Smooth muscle cell (in vitro differentiated cells): ENCODE results near the gene RNF44. TPM values are rescaled to one million over a fixed set of nuclear protein-coding genes. Genes with fewer than 3 reads are reported as not detected.

ENCODE experiments used
- DNase-seq: peaks from one replicate; lab custom pipeline; 2025; ENCODE audit not compliant: unreplicated experiment; lab: John Stamatoyannopoulos, UW
- H2AFZ ChIP-seq: fragments of 200-600 bp; sonication (generic); 2 replicates; pipeline ENCODE4 v1.6.0; 2016; ENCODE audit warnings: antibody characterized with exemption, low read depth, mild to moderate bottlenecking
- H3F3A ChIP-seq: fragments of 200-600 bp; sonication (generic); 2 replicates; pipeline ENCODE4 v1.6.0; 2017; ENCODE audit warnings: antibody characterized with exemption, low read depth
- H3K27ac ChIP-seq: fragments of 200-600 bp; sonication (generic); 2 replicates; pipeline ENCODE4 v1.5.1; 2016; ENCODE audit warnings: low read depth, mild to moderate bottlenecking
- H3K27me3 ChIP-seq: fragments of 200-600 bp; sonication (generic); 2 replicates; pipeline ENCODE4 v1.6.1; 2016; ENCODE audit warnings: low read depth, mild to moderate bottlenecking
- H3K36me3 ChIP-seq: fragments of 200-600 bp; sonication (generic); 2 replicates; pipeline ENCODE4 v1.5.1; 2016; ENCODE audit warnings: low read depth
- H3K4me1 ChIP-seq: fragments of 200-600 bp; sonication (generic); 2 replicates; pipeline ENCODE4 v1.5.1; 2016; ENCODE audit warnings: low read depth
- H3K4me2 ChIP-seq: fragments of 200-600 bp; sonication (generic); 2 replicates; pipeline ENCODE4 v1.6.0; 2016; ENCODE audit warnings: mild to moderate bottlenecking
- H3K4me3 ChIP-seq: fragments of 200-600 bp; sonication (generic); 2 replicates; pipeline ENCODE4 v1.5.1; 2016; ENCODE audit warnings: mild to moderate bottlenecking
- H3K79me2 ChIP-seq: fragments of 200-600 bp; sonication (generic); 2 replicates; pipeline ENCODE4 v1.6.0; 2016; ENCODE audit warnings: low read depth, mild to moderate bottlenecking
- H3K9ac ChIP-seq: fragments of 200-600 bp; sonication (generic); 2 replicates; pipeline ENCODE4 v1.6.0; 2016; ENCODE audit warnings: low read depth
- H3K9me3 ChIP-seq: fragments of 200-600 bp; sonication (generic); replicated peaks from 2 replicates; pipeline ENCODE4 v1.5.1; 2016; ENCODE audit warnings: low read depth
- H4K20me1 ChIP-seq: fragments of 200-600 bp; sonication (generic); 2 replicates; pipeline ENCODE4 v1.6.0; 2016; ENCODE audit warnings: low read depth
- WGBS: methylation state at CpG from one replicate; pipeline ENCODE4 v1.1.7; 2016; ENCODE audit warnings: low lambda C conversion rate; 5-methylcytosine and 5-hydroxymethylcytosine counted together
- polyA plus RNA-seq: library from polyadenylated mRNA; unstranded; fragments of >200 nt; fragmentation: Nextera tagmentation; extraction: Ambion mirVana; gene quantifications from 2 replicates; pipeline ENCODE4 v1.2.1, GENCODE V29; 2016
- total RNA-seq: library from RNA; depleted of rRNA; stranded (reverse); fragments of >200 nt; gene quantifications from 2 replicates; pipeline ENCODE4 v1.2.3, GENCODE V29; 2014
- TF ChIP-seq, protein P1 (sequence below): fragments of 200-600 bp; sonication (generic); IDR thresholded peaks from 2 replicates; pipeline ENCODE4 v1.5.1; 2017; ENCODE audit warnings: borderline replicate concordance, mild to moderate bottlenecking, antibody characterized with exemption; ENCODE audit not compliant: insufficient read depth, poor library complexity, severe bottlenecking

Gene RNF44
- total and polyA plus RNA-seq, 2 experiments from 2014 or later = 5.7 to 6.8 TPM

DNA sequence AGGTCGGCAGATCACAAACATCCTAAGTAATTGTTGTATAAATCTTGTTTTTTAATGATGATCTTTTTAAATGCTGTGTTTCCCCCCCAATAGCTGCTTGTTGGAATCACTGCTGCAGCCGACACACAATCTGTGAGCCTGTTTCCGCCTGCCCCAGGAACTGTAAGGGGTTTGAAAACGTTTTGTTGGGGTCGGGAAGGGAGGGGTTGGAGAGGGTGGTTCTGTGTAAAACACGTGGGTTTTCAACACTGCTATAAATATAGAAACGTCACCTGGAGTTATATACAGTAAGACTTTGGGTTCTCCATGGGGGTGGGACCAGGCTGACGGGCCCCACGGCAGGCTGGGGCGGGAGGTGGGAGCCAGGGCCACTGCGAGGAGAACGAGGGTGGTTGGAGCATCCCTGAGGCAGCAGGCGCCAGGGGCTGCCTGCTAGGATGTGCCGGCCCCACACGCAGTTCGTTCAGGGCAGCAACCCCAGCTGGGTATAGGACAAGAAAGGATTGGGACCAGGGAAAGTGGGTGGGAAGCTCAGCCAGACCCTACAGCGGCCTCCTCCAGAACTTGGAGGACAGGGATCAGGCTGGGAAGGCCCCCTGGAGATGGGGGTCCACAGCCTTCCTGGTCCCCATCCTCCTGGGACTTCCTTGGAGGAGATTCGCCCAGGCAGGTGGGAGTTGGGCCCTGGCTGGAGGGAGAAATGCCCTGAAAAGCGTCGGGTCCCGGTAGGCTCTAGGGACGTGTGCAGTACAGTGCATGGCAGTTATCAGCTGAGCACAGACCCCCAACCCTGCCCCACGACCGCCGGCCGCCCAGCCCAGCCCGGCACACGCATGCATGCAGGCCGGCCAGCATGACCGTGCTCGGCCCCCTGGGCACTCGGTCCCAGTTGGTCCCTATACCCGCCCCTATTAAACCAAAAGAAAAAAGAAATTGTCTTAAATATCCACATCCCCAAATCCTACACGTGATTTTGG lies 9.7 kb downstream of the RNF44 start:
- 96% methylated on average over 29 of the region's 34 CpGs for WGBS
- Histone ChIP-seq H3K9ac (no peak overlapping the region), H4K20me1 (peaks cover 21% of the 10 kb centered on the region), H3K79me2 (no peaks in the 10 kb centered on the region), H3K4me1 (no peaks in the 10 kb centered on the region), H3K9me3 (no peaks in the 10 kb centered on the region), H3K27ac (no peak overlapping the region), H3K27me3 (no peaks in the 10 kb centered on the region), H3K36me3 (no peaks in the 10 kb centered on the region), H3K4me3 (no peak overlapping the region), H3F3A (no peaks in the 10 kb centered on the region), H3K4me2 (no peak overlapping the region), H2AFZ (no peak overlapping the region)
- TF ChIP-seq, protein P1, sequence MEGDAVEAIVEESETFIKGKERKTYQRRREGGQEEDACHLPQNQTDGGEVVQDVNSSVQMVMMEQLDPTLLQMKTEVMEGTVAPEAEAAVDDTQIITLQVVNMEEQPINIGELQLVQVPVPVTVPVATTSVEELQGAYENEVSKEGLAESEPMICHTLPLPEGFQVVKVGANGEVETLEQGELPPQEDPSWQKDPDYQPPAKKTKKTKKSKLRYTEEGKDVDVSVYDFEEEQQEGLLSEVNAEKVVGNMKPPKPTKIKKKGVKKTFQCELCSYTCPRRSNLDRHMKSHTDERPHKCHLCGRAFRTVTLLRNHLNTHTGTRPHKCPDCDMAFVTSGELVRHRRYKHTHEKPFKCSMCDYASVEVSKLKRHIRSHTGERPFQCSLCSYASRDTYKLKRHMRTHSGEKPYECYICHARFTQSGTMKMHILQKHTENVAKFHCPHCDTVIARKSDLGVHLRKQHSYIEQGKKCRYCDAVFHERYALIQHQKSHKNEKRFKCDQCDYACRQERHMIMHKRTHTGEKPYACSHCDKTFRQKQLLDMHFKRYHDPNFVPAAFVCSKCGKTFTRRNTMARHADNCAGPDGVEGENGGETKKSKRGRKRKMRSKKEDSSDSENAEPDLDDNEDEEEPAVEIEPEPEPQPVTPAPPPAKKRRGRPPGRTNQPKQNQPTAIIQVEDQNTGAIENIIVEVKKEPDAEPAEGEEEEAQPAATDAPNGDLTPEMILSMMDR = no peak
- DNase-seq = no peak

DNA sequence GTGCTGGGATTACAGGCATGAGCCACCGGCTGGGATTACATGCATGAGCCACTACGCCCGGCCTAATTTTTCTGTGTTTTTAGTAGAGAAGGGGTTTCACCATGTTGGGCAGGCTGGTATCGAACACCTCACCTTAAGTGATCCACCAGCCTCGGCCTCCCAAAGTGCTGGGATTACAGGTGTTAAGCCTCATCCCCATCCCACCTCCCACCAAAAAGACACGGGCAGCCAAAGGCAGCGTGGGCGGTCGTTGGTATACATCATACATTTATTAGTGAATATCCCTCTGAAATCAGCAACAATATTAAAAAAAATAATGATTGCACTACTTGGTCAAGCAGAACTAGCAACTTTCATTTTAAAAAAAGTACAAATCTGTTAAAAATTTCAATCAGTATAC lies 10.7 kb downstream of the RNF44 start:
- WGBS = 92% methylated on average over 9 of the region's 9 CpGs
- H2AFZ ChIP-seq = no peak overlapping the region
- no peak overlapping the region for H3K9ac ChIP-seq
- H3K9me3 ChIP-seq = no peaks in the 10 kb centered on the region
- no peak for DNase-seq
- peaks cover 11% of the 10 kb centered on the region for H4K20me1 ChIP-seq
- TF ChIP-seq, protein P1 = no peak
- no peaks in the 10 kb centered on the region for H3F3A ChIP-seq
- no peaks in the 10 kb centered on the region for H3K27me3 ChIP-seq
- no peak overlapping the region for H3K4me2 ChIP-seq
- H3K27ac ChIP-seq = no peak overlapping the region
- no peak overlapping the region for H3K4me3 ChIP-seq
- H3K79me2 ChIP-seq = no peaks in the 10 kb centered on the region
- no peaks in the 10 kb centered on the region for H3K36me3 ChIP-seq
- no peaks in the 10 kb centered on the region for H3K4me1 ChIP-seq

DNA sequence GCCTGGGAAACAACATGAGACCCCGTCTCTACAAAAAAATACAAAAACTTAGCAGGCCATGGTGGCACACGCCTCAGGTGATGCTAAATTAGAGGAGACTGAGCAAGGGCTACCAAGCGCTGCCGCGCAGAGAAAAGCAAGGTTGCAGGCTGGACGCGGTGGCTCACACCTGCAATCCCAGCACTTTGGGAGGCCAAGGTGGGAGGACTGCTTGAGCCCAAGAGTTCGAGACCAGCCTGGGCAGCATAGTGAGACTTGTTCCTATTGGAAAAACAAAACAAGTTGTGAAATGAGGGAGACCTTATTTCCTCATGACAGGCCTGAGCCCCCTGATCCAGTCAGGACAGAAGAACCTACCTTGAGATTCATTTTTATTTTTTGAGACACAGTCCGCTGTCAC lies 11.5 kb downstream of the RNF44 start:
- TF ChIP-seq, protein P1 = no peak
- H4K20me1 ChIP-seq = peaks cover 4% of the 10 kb centered on the region
- no peaks in the 10 kb centered on the region for H3K9me3 ChIP-seq
- H2AFZ ChIP-seq = no peak overlapping the region
- H3K79me2 ChIP-seq = no peaks in the 10 kb centered on the region
- WGBS = 99% methylated on average over 9 of the region's 9 CpGs
- no peaks in the 10 kb centered on the region for H3F3A ChIP-seq
- no peak overlapping the region for H3K9ac ChIP-seq
- no peak overlapping the region for H3K4me3 ChIP-seq
- DNase-seq = no peak
- H3K27ac ChIP-seq = no peak overlapping the region
- no peaks in the 10 kb centered on the region for H3K36me3 ChIP-seq
- H3K4me1 ChIP-seq = no peaks in the 10 kb centered on the region
- no peaks in the 10 kb centered on the region for H3K27me3 ChIP-seq
- H3K4me2 ChIP-seq = no peak overlapping the region
